Measurements from ENCODE around the gene TM4SF1.

Gene TM4SF1

GRCh38 chr3:149375501-149376196 is 1.8 kb downstream of the TM4SF1 start:
- DNase-seq (ENCODE audit: low read depth in 2 of 3, low spot score in 1 of 3): no peak

GRCh38 chr3:149374793-149375500 is 2.5 kb downstream of the TM4SF1 start:
- no peak for DNase-seq (ENCODE audit: low read depth in 2 of 3, low spot score in 1 of 3)

- DNase-seq (ENCODE audit: low read depth in 2 of 3, low spot score in 1 of 3): no peak
Observed at GRCh38 chr3:149374391-149374790, 3.1 kb downstream of the TM4SF1 start.

GRCh38 chr3:149373235-149374125 is 4.0 kb downstream of the TM4SF1 start:
- DNase-seq (ENCODE audit: low read depth in 2 of 3, low spot score in 1 of 3): no peak

GRCh38 chr3:149371723-149372114 is 5.7 kb downstream of the TM4SF1 start:
- no peak for DNase-seq (ENCODE audit: low read depth in 2 of 3, low spot score in 1 of 3)

GRCh38 chr3:149371001-149371722 is 6.3 kb downstream of the TM4SF1 start:
- DNase-seq (ENCODE audit: low read depth in 2 of 3, low spot score in 1 of 3): no peak

- DNase-seq (ENCODE audit: low read depth in 2 of 3, low spot score in 1 of 3): no peak
Observed at GRCh38 chr3:149369991-149370866, 7.2 kb downstream of the TM4SF1 start.

- DNase-seq (ENCODE audit: low read depth in 2 of 3, low spot score in 1 of 3): no peak
Observed at GRCh38 chr3:149368674-149369497, 8.6 kb downstream of the TM4SF1 start.

GRCh38 chr3:149368201-149368673 is 9.2 kb downstream of the TM4SF1 start:
- no peak for DNase-seq (ENCODE audit: low read depth in 2 of 3, low spot score in 1 of 3)

- DNase-seq (ENCODE audit: low read depth in 2 of 3, low spot score in 1 of 3): peak in 1 of 3 donors; percentile 8
Observed at GRCh38 chr3:149366941-149367840, 10.3 kb downstream of the TM4SF1 start.

GRCh38 chr3:149366031-149366430 is 11.4 kb downstream of the TM4SF1 start:
- no peak for DNase-seq (ENCODE audit: low read depth in 2 of 3, low spot score in 1 of 3)

- no peak for DNase-seq (ENCODE audit: low read depth in 2 of 3, low spot score in 1 of 3)
Observed at GRCh38 chr3:149364624-149365023, 12.8 kb downstream of the TM4SF1 start.

GRCh38 chr3:149363053-149363452 is 14.4 kb downstream of the TM4SF1 start:
- no peak for DNase-seq (ENCODE audit: low read depth in 2 of 3, low spot score in 1 of 3)

- no peak for DNase-seq (ENCODE audit: low read depth in 2 of 3, low spot score in 1 of 3)
Observed at GRCh38 chr3:149362366-149362765, 15.1 kb downstream of the TM4SF1 start.

- DNase-seq (ENCODE audit: low read depth in 2 of 3, low spot score in 1 of 3): no peak
Observed at GRCh38 chr3:149356630-149357029, 20.8 kb downstream of the TM4SF1 start.

GRCh38 chr3:149356044-149356592 is 21.3 kb downstream of the TM4SF1 start:
- no peak for DNase-seq (ENCODE audit: low read depth in 2 of 3, low spot score in 1 of 3)

GRCh38 chr3:149353581-149354184 is 23.8 kb downstream of the TM4SF1 start:
- DNase-seq (ENCODE audit: low read depth in 2 of 3, low spot score in 1 of 3): no peak
